HepG2 (cell line): Measurements from ENCODE around the gene HPS3. TPM values are rescaled to one million over a fixed set of nuclear protein-coding genes. Genes with fewer than 3 reads are reported as not detected.
A peak's percentile ranks its signal among the peaks of the same experiment; 100 is the strongest.

Experiments used
- KAT2B ChIP-seq: fragments of 150-350 bp; IDR thresholded peaks from 2 replicates; pipeline ENCODE4 v1.6.1; 2014; ENCODE audit warnings: low read depth, low read length, borderline replicate concordance
- PRDM4 ChIP-seq: sonication (generic); formaldehyde crosslinking; IDR thresholded peaks from 2 replicates; pipeline ENCODE4 v1.9.0; 2021; ENCODE audit warnings: missing genetic modification reagents, borderline replicate concordance
- ZNF547 ChIP-seq: sonication (generic); formaldehyde crosslinking; IDR thresholded peaks from 2 replicates; pipeline ENCODE4 v1.5.1; 2020; ENCODE audit warnings: mild to moderate bottlenecking, missing genetic modification reagents
- ZNF646 ChIP-seq: sonication (generic); formaldehyde crosslinking; IDR thresholded peaks from 2 replicates; pipeline ENCODE4 v1.9.0; 2021; ENCODE audit warnings: mild to moderate bottlenecking, missing genetic modification reagents
- ZNF770 ChIP-seq: sonication (generic); formaldehyde crosslinking; IDR thresholded peaks from 2 replicates; pipeline ENCODE4 v1.5.0; 2020; ENCODE audit warnings: mild to moderate bottlenecking, missing genetic modification reagents
- ZNF883 ChIP-seq: sonication (generic); formaldehyde crosslinking; IDR thresholded peaks from 2 replicates; pipeline ENCODE4 v1.5.1; 2020; ENCODE audit warnings: mild to moderate bottlenecking, missing genetic modification reagents; ENCODE audit errors: not compliant biosample characterization
- ZUFSP ChIP-seq: sonication (generic); formaldehyde crosslinking; IDR thresholded peaks from 2 replicates; pipeline ENCODE4 v1.9.0; 2021; ENCODE audit warnings: missing genetic modification reagents, mild to moderate bottlenecking, borderline replicate concordance
- polyA plus RNA-seq, 8 experiments: library from polyadenylated mRNA; depleted of rRNA in 3 of 8; stranded (reverse) in 7 of 8; unstranded in 1 of 8; fragments of >200 nt; fragmentation: Illumina TruSeq in 4 of 8; extraction: Trizol in 4 of 8; gene quantifications; 2 replicates each; pipeline versions ENCODE4 v1.2.1 to v1.2.3, GENCODE V29; 2011 to 2016; ENCODE audit warnings: low read depth in 4 of 8, missing spikeins in 1 of 8, mixed read lengths in 1 of 8; ENCODE audit not compliant: insufficient read depth in 1 of 8
- total RNA-seq, 5 experiments: library from RNA; depleted of rRNA; stranded (reverse); fragments of >200 nt; fragmentation: Illumina TruSeq; extraction: Trizol; gene quantifications; 2 replicates each; pipeline ENCODE4 v1.2.3, GENCODE V29; 2016; ENCODE audit warnings: low read depth in 1 of 5

The HPS3 gene
- total and polyA plus RNA-seq, 2 of the 13 experiments (the other 11 are each of a cell fraction or from before 2014, with no cell fraction given): 9.5 to 18.9 TPM

GRCh38 chr3:149086232-149086988, 43.0 kb upstream of the HPS3 start, which contains the start of gene HLTF (continued):
- no peak for TF ChIP-seq ZNF646 (CRISPR knock-in tag)
- TF ChIP-seq ZNF770 (CRISPR knock-in tag): peak; percentile 55; the same call in 1 of the 2 replicates
- no peak for TF ChIP-seq ZUFSP
- no peak for TF ChIP-seq ZNF883 (CRISPR knock-in tag)
- TF ChIP-seq KAT2B: no peak
- no peak for TF ChIP-seq PRDM4 (CRISPR knock-in tag)
- TF ChIP-seq ZNF547 (CRISPR knock-in tag): peak; percentile 96
